Activated naive CD4-positive, alpha-beta T cell treated with anti-CD3 and anti-CD28 coated beads, Interleukin-2, amount 10 ng/mL, durations not matched to agents 5 hours and 36 hours (primary cell): ENCODE measurements around the gene RPL18. TPM values are rescaled to one million over a fixed set of nuclear protein-coding genes. Genes with fewer than 3 reads are reported as not detected.

Source experiments
- total RNA-seq, 2 experiments: library from RNA; stranded (reverse); gene quantifications; one replicate each; pipeline ENCODE4 v1.2.3, GENCODE V29; 2021

The RPL18 gene
- total RNA-seq = 1,000 to 10,000 TPM; 2,122 to 2,183 TPM

DNA sequence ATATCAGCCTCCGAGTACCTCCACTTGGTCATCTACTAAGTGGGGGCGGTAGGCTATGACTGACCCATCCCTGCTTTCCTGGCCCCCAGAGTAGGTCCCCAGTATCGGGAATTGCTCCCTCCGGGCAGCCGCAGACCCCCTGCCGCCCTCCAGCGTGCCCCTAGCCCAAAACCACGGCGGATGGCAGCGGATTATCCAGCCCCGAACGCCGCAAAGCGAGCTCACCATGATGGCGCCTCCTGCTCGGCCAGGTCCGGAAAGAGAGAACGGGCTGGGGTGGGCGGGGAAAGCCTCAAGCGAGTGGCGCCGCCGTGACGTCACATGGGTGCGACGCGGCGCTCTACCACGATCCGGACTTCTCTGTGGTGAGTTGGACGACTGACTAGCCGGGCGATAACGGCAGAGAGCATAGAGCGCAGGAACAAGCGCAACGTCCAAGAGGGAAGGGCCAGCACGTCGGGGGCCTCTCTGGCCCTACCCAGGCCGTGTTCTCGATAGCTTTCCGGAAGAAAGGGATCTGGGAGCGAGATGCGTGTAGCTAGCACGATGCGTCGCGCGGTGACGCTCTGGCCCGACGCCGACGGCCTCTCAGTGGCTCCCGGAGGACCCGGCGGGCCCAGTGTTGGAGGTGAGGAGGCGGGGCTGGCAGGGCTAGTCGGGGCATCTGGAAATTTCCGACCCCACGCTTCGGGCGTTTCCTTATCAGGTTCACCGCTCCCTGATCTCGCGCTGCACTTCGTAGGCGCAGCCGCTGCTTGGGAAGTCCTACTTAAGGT is at the start of gene RPL18, which contains the start of gene SPHK2:
RPL18 (minus strand) TSS at position 263 of the 776 bp plus-strand sequence; CDS start at position 228, 35 bp downstream.
SPHK2 (plus strand) TSS at position 591 of the 776 bp plus-strand sequence. CDS start 1,009 bp downstream, outside the sequence.

DNA sequence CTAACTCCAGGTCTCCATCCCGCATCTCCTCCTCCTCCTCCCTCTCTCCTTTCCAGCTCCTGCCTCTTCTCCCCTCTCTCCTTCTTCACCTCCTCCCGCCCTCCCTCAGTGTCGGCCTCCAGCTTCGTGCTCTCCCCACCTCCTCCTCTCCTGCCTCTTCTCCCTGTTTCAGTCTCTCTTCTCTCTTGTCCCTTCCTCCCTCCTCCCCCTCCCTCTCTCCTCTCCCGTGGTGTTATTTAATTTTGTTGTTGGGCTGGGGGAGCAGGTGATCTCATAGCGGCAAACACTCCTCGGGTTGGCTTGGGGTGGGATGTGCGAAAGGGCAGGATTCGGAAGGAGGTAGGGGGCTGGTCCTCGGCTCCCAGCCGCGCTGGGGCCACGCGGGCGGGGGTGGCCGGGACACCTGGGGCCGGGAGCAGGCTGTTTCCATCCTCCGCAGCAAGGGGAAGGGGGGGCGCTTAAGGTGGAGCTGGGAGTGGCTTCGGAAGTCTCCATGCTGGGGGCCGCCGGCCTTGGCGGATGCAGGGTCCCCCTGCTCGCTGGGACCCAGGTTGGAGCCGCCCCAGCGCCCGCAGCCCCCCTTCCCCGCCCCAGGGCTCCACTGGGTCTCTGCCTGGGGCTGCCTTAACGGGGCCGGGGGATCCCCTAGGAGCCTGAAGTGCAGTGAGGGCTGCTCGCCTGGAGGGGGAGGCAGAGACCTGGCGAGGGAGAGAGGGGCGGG is 27.2 kb upstream of the RPL18 start, which contains the start of gene CA11:
CA11 (minus strand) TSS at position 187 of the 721 bp plus-strand sequence. CDS start 555 bp downstream, outside the sequence.

DNA sequence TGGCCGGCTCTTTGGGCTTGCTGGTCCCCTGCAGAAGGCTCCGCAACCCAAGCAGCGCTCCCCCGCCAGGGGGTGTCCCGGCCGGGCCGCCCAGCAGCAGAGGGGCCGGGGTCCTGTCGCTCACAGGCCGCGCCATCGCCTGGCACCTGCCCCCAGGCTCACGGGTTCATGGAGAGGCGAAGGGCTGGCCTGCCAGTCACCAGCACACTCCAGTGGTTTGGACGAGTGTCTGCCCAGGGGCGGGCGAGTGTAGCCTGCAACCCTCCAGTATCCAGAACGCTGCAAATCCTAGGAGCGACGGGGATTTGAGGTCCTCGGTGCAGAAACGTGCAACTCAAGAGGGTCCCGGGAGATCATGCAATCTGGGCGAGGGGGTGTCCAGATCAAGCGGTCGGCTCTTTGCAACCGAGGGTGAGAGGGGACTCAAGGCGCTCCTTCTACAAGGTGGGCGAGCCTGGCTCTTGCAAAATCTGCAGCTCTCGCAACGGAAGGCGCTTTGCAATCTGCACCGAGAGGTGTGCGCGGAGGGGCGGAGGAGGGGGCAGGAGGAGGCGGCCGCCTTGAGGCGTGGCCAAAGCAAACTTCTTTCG is 18.0 kb upstream of the RPL18 start, which contains the start of gene DBP:
DBP (minus strand) TSS at position 521 of the 590 bp plus-strand sequence; CDS start at position 136, 385 bp downstream.

DNA sequence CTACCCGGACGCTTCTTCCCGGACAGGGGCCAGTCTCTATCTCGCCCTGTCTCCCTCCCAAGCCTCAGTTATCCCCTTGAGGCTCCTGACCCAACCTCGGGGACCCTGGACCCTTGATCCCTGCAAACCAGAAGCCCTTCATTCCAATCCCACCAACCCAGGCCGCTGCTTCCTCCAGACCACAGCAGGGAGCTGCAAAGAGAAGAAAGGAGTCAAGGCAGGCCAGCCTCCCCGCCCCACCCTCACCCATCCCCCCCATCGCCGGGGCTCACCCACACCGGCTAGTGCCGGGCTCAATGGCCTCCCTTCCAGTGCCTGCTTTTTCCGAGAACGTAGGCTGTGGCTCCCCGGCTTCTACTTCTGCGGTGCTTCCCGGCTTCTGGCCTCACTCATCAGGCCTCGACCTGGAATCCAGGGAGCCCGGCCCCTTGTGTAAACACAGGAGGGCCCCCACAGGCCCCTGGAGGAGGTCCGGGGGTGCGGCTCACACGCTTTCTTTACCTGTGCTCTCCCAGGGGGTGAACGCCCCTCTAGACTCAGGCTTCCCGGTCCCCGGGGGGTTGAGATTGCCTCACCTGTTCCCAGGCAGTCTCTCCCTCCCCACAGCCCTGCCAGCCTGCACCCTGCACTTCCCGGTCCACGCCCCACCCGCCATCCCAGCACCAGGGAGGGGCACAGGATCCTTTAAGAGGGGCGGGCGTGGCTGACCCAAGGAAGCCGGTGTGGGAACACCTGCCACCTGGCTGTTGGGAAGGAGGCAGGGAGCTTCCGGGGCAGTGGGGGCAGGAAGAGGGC is 4.3 kb downstream of the RPL18 start, which contains the start of gene FAM83E:
FAM83E (minus strand) TSS at position 641 of the 795 bp plus-strand sequence. CDS start 1,704 bp downstream, outside the sequence.

DNA sequence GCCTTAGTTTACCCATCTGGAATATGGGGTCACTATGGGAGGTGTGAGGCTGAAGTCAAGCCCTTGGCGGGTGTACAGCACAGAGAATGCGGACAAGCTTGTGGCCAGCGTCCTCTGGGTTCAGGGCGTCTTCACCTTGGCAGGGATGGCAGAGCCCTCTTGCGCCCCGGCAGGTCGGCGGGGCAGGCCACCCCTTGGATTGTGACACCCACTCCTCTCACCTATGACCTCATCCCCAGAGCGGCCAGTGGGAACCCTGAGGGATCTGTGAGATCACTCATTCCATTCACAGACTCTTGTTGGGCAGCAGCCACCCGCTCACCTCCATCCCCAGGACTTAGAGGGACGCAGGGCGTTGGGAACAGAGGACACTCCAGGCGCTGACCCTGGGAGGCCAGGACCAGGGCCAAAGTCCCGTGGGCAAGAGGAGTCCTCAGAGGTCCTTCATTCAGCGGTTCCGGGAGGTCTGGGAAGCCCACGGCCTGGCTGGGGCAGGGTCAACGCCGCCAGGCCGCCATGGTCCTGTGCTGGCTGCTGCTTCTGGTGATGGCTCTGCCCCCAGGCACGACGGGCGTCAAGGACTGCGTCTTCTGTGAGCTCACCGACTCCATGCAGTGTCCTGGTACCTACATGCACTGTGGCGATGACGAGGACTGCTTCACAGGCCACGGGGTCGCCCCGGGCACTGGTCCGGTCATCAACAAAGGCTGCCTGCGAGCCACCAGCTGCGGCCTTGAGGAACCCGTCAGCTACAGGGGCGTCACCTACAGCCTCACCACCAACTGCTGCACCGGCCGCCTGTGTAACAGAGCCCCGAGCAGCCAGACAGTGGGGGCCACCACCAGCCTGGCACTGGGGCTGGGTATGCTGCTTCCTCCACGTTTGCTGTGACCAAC is 12.3 kb downstream of the RPL18 start, which contains the start of gene SPACA4:
SPACA4 (plus strand) TSS at position 280 of the 896 bp plus-strand sequence; CDS start at position 517, 237 bp downstream.

Other genes with a start within 250 kb of the RPL18 start
- 10 to 100 TPM; 71.5 to 76.1 TPM for gene KDELR1, start 227.6 kb downstream of the RPL18 start, total RNA-seq
- under 1 TPM; 0.05 to 0.08 TPM for gene GRIN2D, start 225.5 kb downstream of the RPL18 start, total RNA-seq
- gene GRWD1, start 173.2 kb downstream of the RPL18 start, total RNA-seq = 10 to 100 TPM; 28.4 to 29.9 TPM
- under 1 TPM; 0.71 to 0.75 TPM for gene KCNJ14, start 163.6 kb downstream of the RPL18 start, total RNA-seq
- gene CYTH2, start 149.8 kb downstream of the RPL18 start, total RNA-seq = 10 to 100 TPM; 62.3 to 66.6 TPM
- gene LMTK3, start 107.3 kb downstream of the RPL18 start, total RNA-seq = 1 to 10 TPM; 5.7 to 7.5 TPM
- gene SULT2B1, start 67.0 kb downstream of the RPL18 start, total RNA-seq = under 1 TPM in 1 of 2 experiments, not detected in 1; 0.17 TPM
- not detected for gene SPACA4, start 12.4 kb downstream of the RPL18 start, total RNA-seq
- 1 to 10 TPM; 1.2 to 2.1 TPM for gene FAM83E, start 4.1 kb downstream of the RPL18 start, total RNA-seq
- 10 to 100 TPM; 26.6 to 30.6 TPM for gene SPHK2, start 328 bp upstream of the RPL18 start, total RNA-seq
- gene DBP, start 18.2 kb upstream of the RPL18 start, total RNA-seq = 10 to 100 TPM; 25.8 to 27.4 TPM
- gene CA11, start 27.0 kb upstream of the RPL18 start, total RNA-seq = 10 to 100 TPM; 10.7 to 11.5 TPM
- gene NTN5, start 53.8 kb upstream of the RPL18 start, total RNA-seq = 1 to 10 TPM; 1.2 to 1.3 TPM
- gene FUT2, start 76.8 kb upstream of the RPL18 start, total RNA-seq = not detected
- gene MAMSTR, start 100.5 kb upstream of the RPL18 start, total RNA-seq = 1 to 10 TPM; 1.1 to 1.4 TPM
- under 1 TPM; 0.14 to 0.15 TPM for gene RASIP1, start 121.4 kb upstream of the RPL18 start, total RNA-seq
- gene IZUMO1, start 127.7 kb upstream of the RPL18 start, total RNA-seq = not detected
- under 1 TPM; 0.12 to 0.28 TPM for gene FUT1, start 133.5 kb upstream of the RPL18 start, total RNA-seq
- not detected for gene FGF21, start 136.3 kb upstream of the RPL18 start, total RNA-seq
- 10 to 100 TPM; 38.5 to 41.2 TPM for gene BCAT2, start 191.9 kb upstream of the RPL18 start, total RNA-seq
- under 1 TPM; 0.35 to 0.82 TPM for gene HSD17B14, start 217.3 kb upstream of the RPL18 start, total RNA-seq
- gene PLEKHA4, start 249.4 kb upstream of the RPL18 start, total RNA-seq = 1 to 10 TPM; 6.8 to 8.0 TPM